Keratinocyte (primary cell): Measurements from ENCODE around the gene LAD1. TPM values are rescaled to one million over a fixed set of nuclear protein-coding genes. Genes with fewer than 3 reads are reported as not detected.

Experiments
- DNase-seq: peaks from one replicate; pipeline ENCODE4 v3.0.0-alpha.2; 2011; ENCODE audit warnings: low read depth, missing footprints, low spot score
- FAIRE-seq: peaks from 2 replicates; lab custom pipeline; 2011; peaks lifted over from hg19 to GRCh38; lab: Jason Lieb, UNC
- H2AFZ ChIP-seq: 2 replicates; pipeline ENCODE4 v1.6.0; 2012; ENCODE audit warnings: low read length, control low read depth, inconsistent platforms; ENCODE audit not compliant: control insufficient read depth
- H3K27ac ChIP-seq: 2 replicates; pipeline ENCODE4 v1.5.1; 2011; ENCODE audit warnings: low read length; ENCODE audit not compliant: control insufficient read depth, insufficient read depth
- H3K27me3 ChIP-seq: 3 replicates; pipeline ENCODE4 v1.6.0; 2011; ENCODE audit warnings: low read length; ENCODE audit not compliant: control insufficient read depth, insufficient read depth; ENCODE audit errors: extremely low read depth
- H3K36me3 ChIP-seq, 2 experiments: 2 replicates in 1 of 2; 3 replicates in 1 of 2; pipeline ENCODE4 v1.5.1; 2011; ENCODE audit warnings: low read length in 2 of 2, mild to moderate bottlenecking in 1 of 2; ENCODE audit not compliant: control insufficient read depth in 2 of 2, insufficient read depth in 2 of 2; ENCODE audit errors: extremely low read depth in 1 of 2
- H3K4me1 ChIP-seq: 3 replicates; pipeline ENCODE4 v1.5.1; 2011; ENCODE audit warnings: low read length; ENCODE audit not compliant: control insufficient read depth, insufficient read depth; ENCODE audit errors: extremely low read depth
- H3K4me2 ChIP-seq: 3 replicates; pipeline ENCODE4 v1.6.0; 2011; ENCODE audit warnings: low read depth, low read length; ENCODE audit not compliant: control insufficient read depth, insufficient read depth; ENCODE audit errors: extremely low read depth
- H3K4me3 ChIP-seq, 3 experiments: fragments of 200-600 bp in 1 of 3; sonication (generic) in 1 of 3; 2 replicates in 2 of 3; 3 replicates in 1 of 3; pipeline ENCODE4 v1.5.1; 2011 to 2016; ENCODE audit warnings: low read length in 3 of 3, mild to moderate bottlenecking in 3 of 3, control low read depth in 2 of 3, inconsistent platforms in 1 of 3, low read depth in 1 of 3, mixed read lengths in 1 of 3, mixed run types in 1 of 3, moderate library complexity in 1 of 3; ENCODE audit not compliant: control insufficient read depth in 2 of 3, insufficient read depth in 2 of 3; ENCODE audit errors: extremely low read depth in 1 of 3
- H3K79me2 ChIP-seq: 2 replicates; pipeline ENCODE4 v1.6.0; 2012; ENCODE audit warnings: low read length; ENCODE audit not compliant: control insufficient read depth, insufficient read depth
- H3K9ac ChIP-seq: 3 replicates; pipeline ENCODE4 v1.6.0; 2011; ENCODE audit warnings: low read length; ENCODE audit not compliant: control insufficient read depth, insufficient read depth; ENCODE audit errors: extremely low read depth
- H3K9me1 ChIP-seq: 3 replicates; pipeline ENCODE4 v1.6.0; 2011; ENCODE audit warnings: low read length; ENCODE audit not compliant: control insufficient read depth, insufficient read depth; ENCODE audit errors: extremely low read depth
- H3K9me3 ChIP-seq: 2 replicates; pipeline ENCODE4 v1.5.1; 2012; ENCODE audit warnings: low read depth, low read length; ENCODE audit not compliant: control insufficient read depth
- H4K20me1 ChIP-seq: 3 replicates; pipeline ENCODE4 v1.6.0; 2011; ENCODE audit warnings: low read length; ENCODE audit not compliant: control insufficient read depth, insufficient read depth; ENCODE audit errors: extremely low read depth
- CTCF ChIP-seq, 3 experiments: IDR thresholded peaks in 1 of 3; conservative IDR thresholded peaks in 1 of 3; optimal IDR thresholded peaks in 1 of 3; 2 replicates in 2 of 3; 3 replicates in 1 of 3; pipeline versions ENCODE3 to v1.5.1; 2011; ENCODE audit warnings: low read length in 3 of 3, mild to moderate bottlenecking in 3 of 3, moderate library complexity in 2 of 3, control low read depth in 1 of 3, inconsistent platforms in 1 of 3; ENCODE audit not compliant: insufficient read depth in 2 of 3; ENCODE audit errors: extremely low read depth in 1 of 3
- EZH2 ChIP-seq: IDR thresholded peaks from one replicate; pipeline ENCODE4 v1.6.1; 2012; ENCODE audit warnings: inconsistent platforms, mild to moderate bottlenecking, low read length, moderate library complexity
- dilution Hi-C: fragments of 300-500 bp; cut with MboI; formaldehyde crosslinking; loops from one replicate; pipeline ENCODE4 v1.7.0; 2020; ENCODE audit warnings: low sequenced_read_pairs; ENCODE audit not compliant: extremely low pct_ligation_motif_present
- polyA plus RNA-seq, 5 experiments: library from polyadenylated mRNA; depleted of rRNA in 3 of 5; stranded (reverse) in 3 of 5; stranded (forward) in 1 of 5; unstranded in 1 of 5; fragments of >200 nt; gene quantifications; 1 replicate in 1 of 5; 2 replicates in 3 of 5; 3 replicates in 1 of 5; pipeline versions ENCODE4 v1.2.1 to v1.2.3, GENCODE V29; 2011 to 2012; ENCODE audit warnings: missing spikeins in 2 of 5, low read depth in 1 of 5, low replicate concordance in 1 of 5

Gene LAD1
- polyA plus RNA-seq, 1 donor (not counting 4 experiments of a cell fraction or from before 2014, with no cell fraction given) = 82.9 TPM

GRCh38 chr1:201436393-201436792, 37.3 kb upstream of the LAD1 start:
- H4K20me1 ChIP-seq = no peaks in the 10 kb centered on the region
- no peaks in the 10 kb centered on the region for H3K36me3 ChIP-seq
- no peaks in the 10 kb centered on the region for H3K9me1 ChIP-seq
- DNase-seq (no peak), FAIRE-seq (no peak)
- no peak overlapping the region for H3K4me3 ChIP-seq
- no peaks in the 10 kb centered on the region for H3K79me2 ChIP-seq
- no peak overlapping the region for H3K27ac ChIP-seq
- H2AFZ ChIP-seq = no peak overlapping the region
- dilution Hi-C loops = no loop called here
- no peaks in the 10 kb centered on the region for H3K9me3 ChIP-seq
- no peaks in the 10 kb centered on the region for H3K27me3 ChIP-seq
- H3K4me1 ChIP-seq = peaks cover 8% of the 10 kb centered on the region
- TF ChIP-seq CTCF (optimal IDR thresholded peaks at IDR 0.05 in 1 of 3, IDR thresholded peaks at IDR 0.05 in 1 of 3, conservative IDR thresholded peaks at IDR 0.05 in 1 of 3; ENCODE audit: extremely low read depth in 1 of 3, insufficient read depth in 2 of 3, low read length in 3 of 3) = peak in 1 of 3 experiments; percentile 13
- no peak for TF ChIP-seq EZH2
- H3K9ac ChIP-seq = no peak overlapping the region
- H3K4me2 ChIP-seq = no peak overlapping the region

DNA sequence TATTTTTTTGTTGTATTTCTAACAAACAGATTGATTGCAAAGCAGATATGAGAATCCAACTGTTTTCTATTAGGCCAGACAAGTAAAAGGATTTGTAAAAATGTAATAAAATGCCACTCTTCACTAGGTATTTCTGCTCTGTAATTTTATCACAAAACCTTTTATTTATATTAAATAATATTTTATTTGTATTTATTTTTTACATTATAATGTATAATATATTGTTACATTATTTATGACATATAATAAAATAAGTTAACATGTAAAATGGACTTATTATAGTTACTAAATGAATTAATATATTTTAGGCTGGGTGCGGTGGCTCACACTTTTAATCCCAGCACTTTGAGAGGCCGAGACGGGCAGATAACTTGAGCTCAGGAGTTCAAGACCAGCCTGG, 35.1 kb upstream of the LAD1 start:
- Histone ChIP-seq H3K4me1 (peaks cover 8% of the 10 kb centered on the region), H3K4me3 (no peak overlapping the region), H4K20me1 (no peaks in the 10 kb centered on the region), H3K36me3 (no peaks in the 10 kb centered on the region), H3K79me2 (no peaks in the 10 kb centered on the region), H3K27ac (no peak overlapping the region), H3K9me1 (no peaks in the 10 kb centered on the region), H3K27me3 (no peaks in the 10 kb centered on the region), H3K4me2 (no peak overlapping the region), H3K9me3 (no peaks in the 10 kb centered on the region), H3K9ac (no peak overlapping the region), H2AFZ (no peak overlapping the region)
- DNase-seq (no peak), FAIRE-seq (no peak)
- dilution Hi-C loops = no loop called here
- TF ChIP-seq CTCF (optimal IDR thresholded peaks at IDR 0.05 in 1 of 3, IDR thresholded peaks at IDR 0.05 in 1 of 3, conservative IDR thresholded peaks at IDR 0.05 in 1 of 3; ENCODE audit: extremely low read depth in 1 of 3, insufficient read depth in 2 of 3, low read length in 3 of 3) (no peak), EZH2 (no peak)
